HUES64 (cell line): ENCODE data around the gene MROH7.

Source experiments
- H3K27ac ChIP-seq: 2 replicates; pipeline ENCODE4 v1.7.0; 2013; ENCODE audit warnings: low read depth, low read length, inconsistent platforms
- H3K27me3 ChIP-seq: 2 replicates; pipeline ENCODE4 v1.6.1; 2013; ENCODE audit warnings: mild to moderate bottlenecking, low read length; ENCODE audit not compliant: insufficient read depth
- H3K36me3 ChIP-seq: 2 replicates; pipeline ENCODE4 v1.6.1; 2013; ENCODE audit warnings: mild to moderate bottlenecking, low read length; ENCODE audit not compliant: insufficient read depth
- H3K4me1 ChIP-seq: 2 replicates; pipeline ENCODE4 v1.6.1; 2013; ENCODE audit warnings: mild to moderate bottlenecking, low read length, moderate library complexity; ENCODE audit not compliant: insufficient read depth
- H3K4me3 ChIP-seq: 2 replicates; pipeline ENCODE4 v1.5.1; 2013; ENCODE audit warnings: mild to moderate bottlenecking, low read length, moderate library complexity
- H3K9ac ChIP-seq: 2 replicates; pipeline ENCODE4 v1.6.1; 2013; ENCODE audit warnings: mild to moderate bottlenecking, low read depth, low read length
- H3K9me3 ChIP-seq: 2 replicates; pipeline ENCODE4 v1.6.1; 2013; ENCODE audit warnings: low read depth, low read length; ENCODE audit not compliant: insufficient read depth
- WGBS: fragments of 150-250, 120-280 bp; methylation state at CpG from one replicate; pipeline ENCODE4 v1.1.7; 2013; ENCODE audit warnings: missing lambda C conversion rate; 5-methylcytosine and 5-hydroxymethylcytosine counted together

Gene MROH7

GRCh38 chr1:54716299-54717047, 74.9 kb downstream of the MROH7 start:
- H3K9ac ChIP-seq, result peak overlapping the region; percentile 86
- 57% methylated on average over 5 of the region's 8 CpGs for WGBS
- H3K27me3 ChIP-seq, result no peaks in the 10 kb centered on the region
- peaks cover 44% of the 10 kb centered on the region for H3K36me3 ChIP-seq
- peak overlapping the region; percentile 65 for H3K27ac ChIP-seq
- peak overlapping the region; percentile 87 for H3K4me3 ChIP-seq
- H3K4me1 ChIP-seq, result no peaks in the 10 kb centered on the region
- no peaks in the 10 kb centered on the region for H3K9me3 ChIP-seq

GRCh38 chr1:54721719-54722118, 80.1 kb downstream of the MROH7 start:
- peaks cover 97% of the 10 kb centered on the region for H3K36me3 ChIP-seq
- H3K4me1 ChIP-seq, result no peaks in the 10 kb centered on the region
- H3K9me3 ChIP-seq, result peaks cover 5% of the 10 kb centered on the region; the same call in 1 of the 2 replicates
- no peak overlapping the region for H3K4me3 ChIP-seq
- H3K27me3 ChIP-seq, result no peaks in the 10 kb centered on the region
- no peak overlapping the region for H3K27ac ChIP-seq
- no peak overlapping the region for H3K9ac ChIP-seq

DNA sequence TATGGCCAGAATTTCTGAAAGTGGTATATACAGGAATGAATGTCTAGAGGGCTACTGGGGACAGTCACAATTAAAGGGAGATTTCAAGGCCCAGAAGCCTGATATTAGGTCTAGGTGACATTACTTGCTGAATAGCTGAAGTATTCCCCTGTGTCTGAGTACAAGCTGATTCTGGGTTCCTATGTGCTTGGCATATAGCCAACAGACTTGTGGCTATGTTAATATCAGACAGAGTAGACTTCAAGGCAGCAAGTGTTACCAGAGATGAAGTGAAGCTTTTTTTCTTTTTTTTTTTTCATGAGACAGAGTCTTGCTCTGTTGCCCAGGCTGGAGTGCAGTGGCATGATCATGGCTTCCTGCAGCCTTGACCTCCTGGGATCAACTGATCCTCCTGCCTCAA, 82.4 kb downstream of the MROH7 start:
- H3K27me3 ChIP-seq, result no peaks in the 10 kb centered on the region
- no peaks in the 10 kb centered on the region for H3K4me1 ChIP-seq
- H3K27ac ChIP-seq, result no peak overlapping the region
- peaks cover 5% of the 10 kb centered on the region; the same call in 1 of the 2 replicates for H3K9me3 ChIP-seq
- H3K9ac ChIP-seq, result no peak overlapping the region
- no peak overlapping the region for H3K4me3 ChIP-seq
- H3K36me3 ChIP-seq, result peaks cover 100% of the 10 kb centered on the region

DNA sequence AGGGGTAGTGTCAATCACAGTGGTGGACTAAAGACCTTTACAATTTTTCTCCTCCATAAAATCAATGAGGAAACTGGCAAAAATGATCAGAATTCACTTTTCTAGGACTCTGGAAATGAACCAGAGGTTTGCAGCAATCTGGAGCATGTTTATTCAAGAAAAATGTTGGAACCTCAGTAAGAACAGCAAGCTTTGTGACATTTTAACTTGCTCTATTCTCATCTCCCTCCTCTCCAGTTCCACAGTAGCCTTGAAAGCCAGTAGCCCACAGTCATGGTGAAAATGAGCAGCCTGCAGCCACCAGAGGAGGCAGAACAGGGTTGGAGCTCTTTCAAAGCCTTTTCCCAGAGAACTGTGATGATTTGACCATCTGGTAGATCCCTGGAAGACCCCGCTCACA, 83.2 kb downstream of the MROH7 start:
- H3K9ac ChIP-seq, result no peak overlapping the region
- H3K36me3 ChIP-seq, result peaks cover 99% of the 10 kb centered on the region
- peaks cover 5% of the 10 kb centered on the region; the same call in 1 of the 2 replicates for H3K9me3 ChIP-seq
- H3K27me3 ChIP-seq, result no peaks in the 10 kb centered on the region
- no peak overlapping the region for H3K4me3 ChIP-seq
- H3K4me1 ChIP-seq, result no peaks in the 10 kb centered on the region
- no peak overlapping the region for H3K27ac ChIP-seq
- 85% methylated on average over 1 of the region's 1 CpG for WGBS

- peaks cover 98% of the 10 kb centered on the region for H3K36me3 ChIP-seq
- peaks cover 5% of the 10 kb centered on the region; the same call in 1 of the 2 replicates for H3K9me3 ChIP-seq
- H3K4me1 ChIP-seq, result no peaks in the 10 kb centered on the region
- H3K27ac ChIP-seq, result no peak overlapping the region
- H3K27me3 ChIP-seq, result no peaks in the 10 kb centered on the region
- H3K9ac ChIP-seq, result no peak overlapping the region
- 88% methylated on average over 3 of the region's 3 CpGs for WGBS
- no peak overlapping the region for H3K4me3 ChIP-seq
Measured at GRCh38 chr1:54728027-54728426, 86.4 kb downstream of the MROH7 start.

DNA sequence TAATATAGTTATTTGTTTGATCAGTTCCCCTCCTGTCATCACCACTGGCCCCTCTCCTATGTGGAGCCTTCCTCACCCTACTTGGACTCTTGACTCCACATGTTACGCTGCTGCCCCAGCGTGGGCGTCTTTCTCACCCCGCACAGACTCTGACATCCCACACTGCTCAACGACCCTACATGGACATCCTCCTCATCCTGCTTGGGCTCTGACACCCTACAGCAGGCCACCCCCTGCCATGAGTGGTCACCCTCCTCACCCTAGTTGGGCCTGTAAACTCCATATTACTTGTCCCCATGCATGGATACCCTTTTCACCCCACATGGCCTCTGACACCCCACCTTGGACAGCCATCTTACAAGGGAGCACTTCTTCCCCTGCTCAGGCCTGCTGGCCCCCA, 95.1 kb downstream of the MROH7 start:
- Histone ChIP-seq H3K9me3 (no peaks in the 10 kb centered on the region), H3K4me1 (no peaks in the 10 kb centered on the region), H3K27ac (no peak overlapping the region), H3K36me3 (peaks cover 93% of the 10 kb centered on the region), H3K27me3 (no peaks in the 10 kb centered on the region), H3K9ac (no peak overlapping the region), H3K4me3 (no peak overlapping the region)
- whole genome bisulfite sequencing, result 95% methylated on average over 5 of the region's 5 CpGs

GRCh38 chr1:54738244-54738643, 96.7 kb downstream of the MROH7 start:
- no peak overlapping the region for H3K9ac ChIP-seq
- H3K36me3 ChIP-seq, result peaks cover 88% of the 10 kb centered on the region
- no peak overlapping the region for H3K27ac ChIP-seq
- no peaks in the 10 kb centered on the region for H3K9me3 ChIP-seq
- no peaks in the 10 kb centered on the region for H3K27me3 ChIP-seq
- no peaks in the 10 kb centered on the region for H3K4me1 ChIP-seq
- WGBS, result 97% methylated on average over 6 of the region's 6 CpGs
- H3K4me3 ChIP-seq, result no peak overlapping the region

DNA sequence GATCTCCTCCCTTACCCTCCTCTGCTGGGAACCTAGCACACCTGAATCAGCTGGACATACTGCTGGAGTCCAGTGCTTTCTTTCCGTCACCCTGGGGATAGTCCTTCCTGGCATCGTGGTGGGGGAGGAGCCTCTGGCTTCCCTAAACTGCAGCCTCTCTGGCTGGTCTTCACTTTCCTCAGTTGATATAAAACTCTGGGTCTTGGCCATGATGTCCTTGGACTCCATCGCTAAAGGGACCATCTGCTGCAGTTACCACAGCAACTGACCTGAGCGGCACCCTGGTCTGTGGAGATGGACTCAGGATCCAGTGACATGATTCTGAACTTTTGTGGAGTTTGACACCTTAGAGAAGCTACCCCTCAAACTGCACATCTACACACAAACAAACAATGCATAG, 99.9 kb downstream of the MROH7 start:
- H3K4me3 ChIP-seq, result no peak overlapping the region
- H3K36me3 ChIP-seq, result peaks cover 59% of the 10 kb centered on the region
- WGBS, result 93% methylated on average over 4 of the region's 4 CpGs

DNA sequence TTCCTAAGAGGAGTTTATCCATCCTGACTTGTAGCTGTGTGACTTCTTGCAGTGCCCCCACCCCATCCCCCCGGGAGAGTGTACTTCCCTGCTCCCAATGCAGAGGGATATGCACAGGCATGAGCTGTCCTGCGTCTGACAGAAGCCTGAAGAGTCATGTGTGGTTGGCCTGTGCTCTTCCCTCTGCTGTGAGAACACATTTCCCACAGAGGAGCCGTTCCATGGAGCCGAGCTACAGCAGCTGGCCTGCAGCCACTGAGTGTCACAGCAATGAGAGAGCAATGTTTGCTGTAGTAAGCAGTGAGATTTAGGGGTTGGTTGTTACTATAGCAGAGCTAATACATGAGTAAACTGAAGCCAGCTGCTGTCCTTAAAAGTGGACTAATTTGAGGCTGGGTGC, 100.7 kb downstream of the MROH7 start:
- Histone ChIP-seq H3K36me3 (peaks cover 51% of the 10 kb centered on the region), H3K4me3 (no peak overlapping the region)
- WGBS, result 91% methylated on average over 4 of the region's 4 CpGs

More for the DNA sequence above, 99.9 kb downstream of the MROH7 start:
- no peak overlapping the region for H3K27ac ChIP-seq
- no peaks in the 10 kb centered on the region for H3K9me3 ChIP-seq
- H3K27me3 ChIP-seq, result no peaks in the 10 kb centered on the region
- H3K9ac ChIP-seq, result no peak overlapping the region
- H3K4me1 ChIP-seq, result no peaks in the 10 kb centered on the region

DNA sequence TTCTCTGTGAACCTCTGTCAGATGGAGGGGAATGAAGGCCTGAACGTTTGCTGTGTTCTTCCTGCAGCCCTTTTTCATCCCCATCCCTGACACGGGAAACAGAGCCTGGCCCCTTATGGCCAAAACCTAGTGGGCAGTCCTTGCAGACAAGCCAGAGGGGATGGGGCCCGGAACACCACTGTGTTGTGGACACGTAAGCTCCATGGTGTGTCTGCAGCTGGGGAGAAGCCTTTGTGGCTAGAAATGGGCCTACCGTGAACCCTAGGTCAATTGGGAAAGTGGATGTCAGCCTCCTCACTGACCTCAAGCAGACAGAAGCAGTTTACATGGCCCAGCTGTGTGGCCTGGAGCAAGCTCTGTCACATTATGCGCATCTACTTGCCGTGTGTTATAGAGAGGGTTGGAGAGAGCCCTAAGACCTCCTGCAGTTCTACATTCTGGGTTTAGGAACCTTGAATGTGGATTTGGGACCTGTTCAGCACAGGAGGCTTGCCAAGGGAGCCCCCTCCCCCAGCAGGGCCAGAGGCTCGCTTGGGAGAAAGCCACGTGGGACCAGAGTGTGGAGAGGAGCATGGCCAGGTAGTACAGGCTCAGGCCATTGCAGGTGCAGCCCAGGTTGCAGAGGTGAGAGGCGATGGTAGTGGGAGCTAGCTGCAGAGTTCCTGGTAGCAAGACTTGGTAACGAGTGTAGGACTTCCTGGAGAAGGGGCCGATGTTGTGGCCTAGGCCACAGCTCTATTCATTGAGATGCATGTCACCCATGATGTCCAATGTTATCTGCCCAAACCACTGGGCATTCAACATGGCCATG, 102.0 kb downstream of the MROH7 start:
- Histone ChIP-seq H3K27me3 (no peaks in the 10 kb centered on the region), H3K4me1 (no peaks in the 10 kb centered on the region), H3K4me3 (no peak overlapping the region), H3K36me3 (peaks cover 39% of the 10 kb centered on the region), H3K9me3 (no peaks in the 10 kb centered on the region), H3K27ac (no peak overlapping the region), H3K9ac (no peak overlapping the region; the same call in 1 of the 2 replicates)
- WGBS, result 81% methylated on average over 12 of the region's 12 CpGs

More for the DNA sequence above, 100.7 kb downstream of the MROH7 start:
- Histone ChIP-seq H3K4me1 (no peaks in the 10 kb centered on the region), H3K9me3 (no peaks in the 10 kb centered on the region), H3K27ac (no peak overlapping the region), H3K27me3 (no peaks in the 10 kb centered on the region), H3K9ac (no peak overlapping the region)

- Histone ChIP-seq H3K36me3 (peaks cover 29% of the 10 kb centered on the region), H3K4me1 (no peaks in the 10 kb centered on the region), H3K4me3 (no peak overlapping the region), H3K9me3 (no peaks in the 10 kb centered on the region), H3K27me3 (no peaks in the 10 kb centered on the region), H3K27ac (no peak overlapping the region), H3K9ac (no peak overlapping the region)
- WGBS, result 93% methylated on average over 3 of the region's 3 CpGs
Measured at GRCh38 chr1:54744696-54745095, 103.1 kb downstream of the MROH7 start.
